ENCODE measurements around the gene RPS21. TPM values are rescaled to one million over a fixed set of nuclear protein-coding genes. Genes with fewer than 3 reads are reported as not detected.

The RPS21 gene
- total RNA-seq, 1 donor from 2014 or later = 1,629 TPM

- Mint-ChIP-seq H3K9me3 (no peaks in the 10 kb centered on the region), H3K4me3 (no peak overlapping the region)
Measured at GRCh38 chr20:62358171-62359042, 28.5 kb upstream of the RPS21 start.

DNA sequence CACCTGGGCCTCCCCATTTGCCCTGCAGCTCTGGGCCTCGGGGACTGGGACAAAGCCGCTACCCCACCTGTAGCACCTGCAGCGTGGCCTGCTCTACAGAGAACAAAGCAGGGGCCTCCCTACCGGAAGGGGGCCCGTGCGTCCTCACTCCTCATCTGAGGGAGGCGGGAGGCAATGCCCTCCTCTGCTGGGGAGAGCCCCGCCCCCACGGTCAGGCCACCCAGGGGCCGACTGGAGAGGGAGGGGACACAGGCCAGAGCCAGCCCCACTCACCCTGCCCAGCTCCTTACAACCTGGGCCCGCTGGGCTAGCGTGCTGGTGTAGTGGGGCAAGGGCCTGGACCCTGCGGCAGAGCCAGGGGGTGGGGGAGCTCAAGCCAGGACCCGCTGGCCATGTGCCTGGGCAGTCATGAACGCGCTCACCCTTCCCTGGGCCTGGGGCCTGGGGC, 27.8 kb upstream of the RPS21 start:
- H3F3A ChIP-seq (ENCODE audit: low read depth) = peaks cover 20% of the 10 kb centered on the region
- H3K27me3 ChIP-seq = no peaks in the 10 kb centered on the region
- H3K27ac ChIP-seq = peak overlapping the region; percentile 37
- H3K4me2 ChIP-seq = no peak overlapping the region
- TF ChIP-seq, protein P1, sequence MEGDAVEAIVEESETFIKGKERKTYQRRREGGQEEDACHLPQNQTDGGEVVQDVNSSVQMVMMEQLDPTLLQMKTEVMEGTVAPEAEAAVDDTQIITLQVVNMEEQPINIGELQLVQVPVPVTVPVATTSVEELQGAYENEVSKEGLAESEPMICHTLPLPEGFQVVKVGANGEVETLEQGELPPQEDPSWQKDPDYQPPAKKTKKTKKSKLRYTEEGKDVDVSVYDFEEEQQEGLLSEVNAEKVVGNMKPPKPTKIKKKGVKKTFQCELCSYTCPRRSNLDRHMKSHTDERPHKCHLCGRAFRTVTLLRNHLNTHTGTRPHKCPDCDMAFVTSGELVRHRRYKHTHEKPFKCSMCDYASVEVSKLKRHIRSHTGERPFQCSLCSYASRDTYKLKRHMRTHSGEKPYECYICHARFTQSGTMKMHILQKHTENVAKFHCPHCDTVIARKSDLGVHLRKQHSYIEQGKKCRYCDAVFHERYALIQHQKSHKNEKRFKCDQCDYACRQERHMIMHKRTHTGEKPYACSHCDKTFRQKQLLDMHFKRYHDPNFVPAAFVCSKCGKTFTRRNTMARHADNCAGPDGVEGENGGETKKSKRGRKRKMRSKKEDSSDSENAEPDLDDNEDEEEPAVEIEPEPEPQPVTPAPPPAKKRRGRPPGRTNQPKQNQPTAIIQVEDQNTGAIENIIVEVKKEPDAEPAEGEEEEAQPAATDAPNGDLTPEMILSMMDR (IDR thresholded peaks at IDR 0.05) = no peak
- TF ChIP-seq EZH2phosphoT487 (IDR thresholded peaks at IDR 0.05) (no peak), EZH2 (IDR thresholded peaks at IDR 0.05) (no peak)
- Mint-ChIP-seq H3K27ac (no peak overlapping the region), H3K4me1 (peaks cover 26% of the 10 kb centered on the region), H3K4me3 (no peak overlapping the region), H3K36me3 (no peaks in the 10 kb centered on the region), H3K27me3 (ENCODE audit: insufficient read depth, low read depth) (no peaks in the 10 kb centered on the region), H3K9me3 (no peaks in the 10 kb centered on the region)
- DNase-seq (ENCODE audit: low spot score) = peak; percentile 46
- H3K79me2 ChIP-seq (ENCODE audit: low read depth) = peaks cover 82% of the 10 kb centered on the region
- H3K36me3 ChIP-seq = no peaks in the 10 kb centered on the region
- peaks cover 90% of the 10 kb centered on the region for H4K20me1 ChIP-seq (ENCODE audit: low read depth)
- H3K4me3 ChIP-seq = no peak overlapping the region
- no peak overlapping the region for H3K9ac ChIP-seq
- H3K9me3 ChIP-seq (ENCODE audit: low read depth) = no peaks in the 10 kb centered on the region
- H3K4me1 ChIP-seq = peaks cover 69% of the 10 kb centered on the region
- no peak overlapping the region for H2AFZ ChIP-seq (replicated peaks)

More at GRCh38 chr20:62358171-62359042, 28.5 kb upstream of the RPS21 start:
- peak overlapping the region; percentile 20 for H3K27ac ChIP-seq
- no peaks in the 10 kb centered on the region for H3K9me3 ChIP-seq (ENCODE audit: low read depth)
- H3K79me2 ChIP-seq (ENCODE audit: low read depth) = peaks cover 76% of the 10 kb centered on the region
- H3K9ac ChIP-seq = no peak overlapping the region
- H3K4me2 ChIP-seq = no peak overlapping the region
- TF ChIP-seq EZH2 (IDR thresholded peaks at IDR 0.05) (no peak), EZH2phosphoT487 (IDR thresholded peaks at IDR 0.05) (no peak)
- TF ChIP-seq, protein P1 (IDR thresholded peaks at IDR 0.05) = no peak
- no peaks in the 10 kb centered on the region for H3K36me3 ChIP-seq
- H3F3A ChIP-seq (ENCODE audit: low read depth) = peaks cover 14% of the 10 kb centered on the region
- Mint-ChIP-seq H3K27me3 (ENCODE audit: insufficient read depth, low read depth) (no peaks in the 10 kb centered on the region), H3K36me3 (no peaks in the 10 kb centered on the region), H3K27ac (no peak overlapping the region), H3K4me1 (peaks cover 22% of the 10 kb centered on the region)
- peaks cover 63% of the 10 kb centered on the region for H3K4me1 ChIP-seq
- H3K27me3 ChIP-seq = no peaks in the 10 kb centered on the region
- no peak for DNase-seq (ENCODE audit: low spot score)
- H2AFZ ChIP-seq (replicated peaks) = no peak overlapping the region
- peaks cover 90% of the 10 kb centered on the region for H4K20me1 ChIP-seq (ENCODE audit: low read depth)
- H3K4me3 ChIP-seq = no peak overlapping the region

GRCh38 chr20:62359491-62360121, 27.3 kb upstream of the RPS21 start:
- Histone ChIP-seq H3F3A (ENCODE audit: low read depth) (peaks cover 26% of the 10 kb centered on the region), H2AFZ (replicated peaks) (no peak overlapping the region), H3K4me2 (no peak overlapping the region), H3K9ac (no peak overlapping the region), H3K36me3 (no peaks in the 10 kb centered on the region), H4K20me1 (ENCODE audit: low read depth) (peaks cover 90% of the 10 kb centered on the region), H3K79me2 (ENCODE audit: low read depth) (peaks cover 83% of the 10 kb centered on the region), H3K9me3 (ENCODE audit: low read depth) (no peaks in the 10 kb centered on the region), H3K4me1 (peaks cover 70% of the 10 kb centered on the region), H3K4me3 (no peak overlapping the region), H3K27ac (peak overlapping the region; percentile 37), H3K27me3 (no peaks in the 10 kb centered on the region)
- Mint-ChIP-seq H3K4me1 (peaks cover 27% of the 10 kb centered on the region), H3K9me3 (no peaks in the 10 kb centered on the region), H3K4me3 (no peak overlapping the region), H3K36me3 (no peaks in the 10 kb centered on the region), H3K27me3 (ENCODE audit: insufficient read depth, low read depth) (no peaks in the 10 kb centered on the region), H3K27ac (no peak overlapping the region)
- TF ChIP-seq EZH2 (IDR thresholded peaks at IDR 0.05) = no peak
- TF ChIP-seq, protein P1 (IDR thresholded peaks at IDR 0.05) = no peak
- TF ChIP-seq EZH2phosphoT487 (IDR thresholded peaks at IDR 0.05) = no peak
- DNase-seq (ENCODE audit: low spot score) = no peak
